SU-DHL-6 (cell line): ENCODE measurements around the gene C2orf72.

Experiments used
- H2AFZ ChIP-seq: fragments of 200-600 bp; sonication (generic); 2 replicates; pipeline ENCODE4 v1.6.1; 2014; ENCODE audit warnings: low read depth, mild to moderate bottlenecking, moderate library complexity, mixed read lengths, antibody characterized with exemption, low read length; ENCODE audit not compliant: severe bottlenecking
- H3F3A ChIP-seq: fragments of 200-600 bp; shearing (Covaris generic); 2 replicates; pipeline ENCODE4 v1.6.0; 2016; ENCODE audit warnings: antibody characterized with exemption, mild to moderate bottlenecking; ENCODE audit not compliant: insufficient read depth
- H3K27ac ChIP-seq: fragments of 200-600 bp; sonication (generic); 2 replicates; pipeline ENCODE4 v1.5.1; 2016; ENCODE audit warnings: low read depth, mild to moderate bottlenecking, low read length, moderate library complexity, mixed read lengths
- H3K27me3 ChIP-seq: fragments of 200-600 bp; sonication (generic), shearing (Covaris generic); 2 replicates; pipeline ENCODE4 v1.6.0; 2014; ENCODE audit warnings: mild to moderate bottlenecking, low read length
- H3K36me3 ChIP-seq: fragments of 200-600 bp; sonication (generic); 2 replicates; pipeline ENCODE4 v1.6.1; 2014; ENCODE audit warnings: mild to moderate bottlenecking, low read length, mixed read lengths
- H3K4me2 ChIP-seq: fragments of 300-600, 200-600 bp; shearing (Covaris generic), sonication (generic); 2 replicates; pipeline ENCODE4 v1.6.0; 2014; ENCODE audit warnings: low read length, low read depth, mild to moderate bottlenecking; ENCODE audit not compliant: poor library complexity, severe bottlenecking
- H3K4me3 ChIP-seq: fragments of 200-600 bp; sonication (generic); 2 replicates; pipeline ENCODE4 v1.5.1; 2014; ENCODE audit warnings: antibody characterized with exemption, low read length, mild to moderate bottlenecking, mixed read lengths; ENCODE audit not compliant: insufficient read depth, poor library complexity, severe bottlenecking
- H3K79me2 ChIP-seq: fragments of 200-600 bp; sonication (generic); 2 replicates; pipeline ENCODE4 v1.6.1; 2014; ENCODE audit warnings: mild to moderate bottlenecking, low read length, moderate library complexity; ENCODE audit not compliant: insufficient read depth
- H3K9ac ChIP-seq: fragments of 200-600 bp; sonication (generic); 2 replicates; pipeline ENCODE4 v1.7.0; 2014; ENCODE audit warnings: mild to moderate bottlenecking, low read length
- H3K9me2 ChIP-seq: fragments of 200-600 bp; sonication (generic); replicated peaks from 2 replicates; pipeline ENCODE4 v1.6.1; 2014; ENCODE audit warnings: low read length; ENCODE audit not compliant: insufficient read depth
- H3K9me3 ChIP-seq: fragments of 200-600 bp; sonication (generic); 2 replicates; pipeline ENCODE4 v1.6.1; 2014; ENCODE audit warnings: low read length, mixed read lengths; ENCODE audit not compliant: insufficient read depth
- H4K20me1 ChIP-seq: fragments of 200-600 bp; sonication (generic); 2 replicates; pipeline ENCODE4 v1.6.1; 2014; ENCODE audit warnings: low read depth, mild to moderate bottlenecking, antibody characterized with exemption, low read length, moderate library complexity, mixed read lengths
- EZH2phosphoT487 ChIP-seq: fragments of 200-600 bp; sonication (generic), shearing (Covaris generic); conservative IDR thresholded peaks from 2 replicates; pipeline ENCODE4 v1.6.1; 2018; ENCODE audit warnings: mild to moderate bottlenecking, antibody characterized with exemption, low read length, moderate library complexity, mixed read lengths
- TF ChIP-seq, protein P1 (sequence below): fragments of 200-600 bp; sonication (generic); IDR thresholded peaks from one replicate; pipeline ENCODE4 v1.5.1; 2017; ENCODE audit warnings: antibody characterized with exemption, mild to moderate bottlenecking, low read length, moderate library complexity; ENCODE audit not compliant: insufficient read depth, poor library complexity, severe bottlenecking

Gene C2orf72

DNA sequence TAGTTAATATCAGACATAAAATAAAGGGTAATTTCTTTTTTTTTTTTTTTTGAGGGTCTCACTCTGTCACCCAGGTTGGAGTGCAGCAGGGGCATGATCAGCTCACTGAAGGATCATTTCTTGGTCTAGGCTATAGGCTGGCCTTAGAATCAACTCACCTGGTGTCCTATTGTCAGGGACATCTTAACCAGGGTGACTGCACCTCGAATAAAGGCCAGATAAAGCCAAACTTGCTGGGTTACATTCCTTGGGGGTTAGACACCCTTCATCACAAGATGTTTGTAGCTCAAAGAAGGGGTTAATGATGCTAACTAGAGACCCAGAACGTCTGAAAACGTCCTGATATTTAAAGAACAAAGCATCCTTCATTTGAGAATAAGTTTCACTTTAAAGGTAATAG lies 23.5 kb upstream of the C2orf72 start:
- Histone ChIP-seq H3K27ac (no peak overlapping the region), H3F3A (no peaks in the 10 kb centered on the region), H3K9ac (no peak overlapping the region), H3K36me3 (no peaks in the 10 kb centered on the region), H3K9me2 (no peaks in the 10 kb centered on the region), H3K4me2 (no peak overlapping the region), H2AFZ (no peak overlapping the region), H3K4me3 (no peak overlapping the region), H3K27me3 (no peaks in the 10 kb centered on the region), H3K9me3 (no peaks in the 10 kb centered on the region), H4K20me1 (no peaks in the 10 kb centered on the region), H3K79me2 (no peaks in the 10 kb centered on the region)
- TF ChIP-seq, protein P1, sequence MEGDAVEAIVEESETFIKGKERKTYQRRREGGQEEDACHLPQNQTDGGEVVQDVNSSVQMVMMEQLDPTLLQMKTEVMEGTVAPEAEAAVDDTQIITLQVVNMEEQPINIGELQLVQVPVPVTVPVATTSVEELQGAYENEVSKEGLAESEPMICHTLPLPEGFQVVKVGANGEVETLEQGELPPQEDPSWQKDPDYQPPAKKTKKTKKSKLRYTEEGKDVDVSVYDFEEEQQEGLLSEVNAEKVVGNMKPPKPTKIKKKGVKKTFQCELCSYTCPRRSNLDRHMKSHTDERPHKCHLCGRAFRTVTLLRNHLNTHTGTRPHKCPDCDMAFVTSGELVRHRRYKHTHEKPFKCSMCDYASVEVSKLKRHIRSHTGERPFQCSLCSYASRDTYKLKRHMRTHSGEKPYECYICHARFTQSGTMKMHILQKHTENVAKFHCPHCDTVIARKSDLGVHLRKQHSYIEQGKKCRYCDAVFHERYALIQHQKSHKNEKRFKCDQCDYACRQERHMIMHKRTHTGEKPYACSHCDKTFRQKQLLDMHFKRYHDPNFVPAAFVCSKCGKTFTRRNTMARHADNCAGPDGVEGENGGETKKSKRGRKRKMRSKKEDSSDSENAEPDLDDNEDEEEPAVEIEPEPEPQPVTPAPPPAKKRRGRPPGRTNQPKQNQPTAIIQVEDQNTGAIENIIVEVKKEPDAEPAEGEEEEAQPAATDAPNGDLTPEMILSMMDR, result no peak
- no peak for TF ChIP-seq EZH2phosphoT487

DNA sequence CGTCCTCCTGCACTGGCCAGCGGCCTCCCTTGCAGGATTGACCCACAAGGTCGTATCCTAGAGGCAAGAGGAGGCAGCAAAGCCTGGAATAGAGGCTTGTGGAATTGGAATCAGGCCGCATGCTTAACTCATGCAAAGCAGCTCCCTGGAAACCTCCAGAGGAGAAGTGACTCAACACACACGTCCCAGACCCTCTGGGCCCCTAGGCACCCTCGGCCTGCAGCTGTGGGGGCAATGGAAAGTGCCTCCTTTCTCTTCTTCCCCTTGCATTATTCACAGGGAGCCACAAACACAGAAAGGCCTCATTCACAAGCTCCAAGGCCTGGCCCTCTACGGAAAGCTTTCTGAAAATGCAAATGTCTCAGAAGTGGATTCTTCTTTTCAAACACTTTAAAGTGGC lies 21.8 kb upstream of the C2orf72 start:
- H2AFZ ChIP-seq, result no peak overlapping the region
- TF ChIP-seq, protein P1, result no peak
- TF ChIP-seq EZH2phosphoT487, result no peak
- no peaks in the 10 kb centered on the region for H3K9me3 ChIP-seq
- H4K20me1 ChIP-seq, result no peaks in the 10 kb centered on the region
- no peak overlapping the region for H3K9ac ChIP-seq
- no peak overlapping the region for H3K4me2 ChIP-seq
- no peaks in the 10 kb centered on the region for H3F3A ChIP-seq
- H3K9me2 ChIP-seq, result no peaks in the 10 kb centered on the region
- H3K4me3 ChIP-seq, result no peak overlapping the region
- H3K27ac ChIP-seq, result no peak overlapping the region
- H3K79me2 ChIP-seq, result no peaks in the 10 kb centered on the region
- H3K27me3 ChIP-seq, result no peaks in the 10 kb centered on the region
- H3K36me3 ChIP-seq, result no peaks in the 10 kb centered on the region

DNA sequence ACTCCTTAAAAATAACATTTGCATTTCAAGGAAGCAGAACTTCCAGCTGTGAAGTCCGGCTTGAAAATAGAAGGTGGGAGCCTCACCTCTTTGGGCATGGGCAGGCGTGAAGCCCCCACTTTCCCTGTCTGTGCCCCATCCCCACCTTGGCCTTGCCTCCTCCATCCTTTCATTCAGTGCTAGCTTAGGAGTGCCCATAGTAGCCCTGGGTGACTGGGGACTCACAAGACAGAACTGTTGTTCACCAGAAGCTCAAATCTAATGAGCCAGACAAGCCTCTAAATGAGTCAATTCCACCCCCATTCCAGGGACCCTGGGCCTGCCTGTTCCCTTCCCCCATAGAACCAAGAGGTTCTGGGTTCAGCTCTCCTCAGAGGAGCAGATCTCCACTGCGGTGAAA lies 21.4 kb upstream of the C2orf72 start:
- no peaks in the 10 kb centered on the region for H3K79me2 ChIP-seq
- H3K27ac ChIP-seq, result no peak overlapping the region
- H3F3A ChIP-seq, result no peaks in the 10 kb centered on the region
- no peaks in the 10 kb centered on the region for H3K27me3 ChIP-seq
- no peaks in the 10 kb centered on the region for H3K36me3 ChIP-seq
- no peak overlapping the region for H3K4me3 ChIP-seq
- no peak overlapping the region for H3K4me2 ChIP-seq
- no peak overlapping the region for H2AFZ ChIP-seq
- H3K9me2 ChIP-seq, result no peaks in the 10 kb centered on the region
- TF ChIP-seq, protein P1, result no peak
- no peak for TF ChIP-seq EZH2phosphoT487
- H4K20me1 ChIP-seq, result no peaks in the 10 kb centered on the region
- H3K9me3 ChIP-seq, result no peaks in the 10 kb centered on the region
- H3K9ac ChIP-seq, result no peak overlapping the region

DNA sequence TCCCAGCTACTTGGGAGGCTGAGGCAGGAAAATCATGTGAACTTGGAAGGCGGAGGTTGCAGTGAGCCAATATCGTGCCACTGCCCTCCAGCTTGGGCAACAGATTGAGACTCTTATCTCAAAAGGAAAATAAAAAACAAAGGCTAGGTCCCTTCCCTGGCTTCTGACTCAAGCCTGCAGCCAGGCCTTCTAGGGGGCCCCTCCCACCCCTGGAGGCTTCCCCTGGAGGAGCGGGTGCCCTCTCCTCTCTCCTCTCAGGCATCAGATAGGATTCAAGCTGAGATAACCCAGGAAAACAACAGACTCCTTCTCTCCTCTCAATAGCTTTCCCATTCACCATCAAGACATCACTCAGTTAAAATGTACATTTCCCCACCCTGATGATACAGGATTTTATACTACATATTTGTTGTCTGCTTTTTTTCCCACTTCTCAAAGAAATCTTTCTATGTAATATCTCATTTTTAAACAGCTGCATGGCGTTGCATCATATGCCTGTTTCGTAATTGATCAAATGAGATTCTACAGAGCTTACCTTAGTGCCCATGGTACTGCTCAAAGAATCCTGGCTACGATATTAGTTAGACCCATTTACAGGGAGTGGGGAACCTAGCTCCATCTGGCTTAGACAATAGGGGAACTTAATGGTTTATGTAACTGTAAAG lies 20.6 kb upstream of the C2orf72 start:
- no peaks in the 10 kb centered on the region for H3K9me3 ChIP-seq
- H3K36me3 ChIP-seq, result no peaks in the 10 kb centered on the region
- H4K20me1 ChIP-seq, result no peaks in the 10 kb centered on the region
- H3K4me2 ChIP-seq, result no peak overlapping the region
- H3K79me2 ChIP-seq, result no peaks in the 10 kb centered on the region
- H2AFZ ChIP-seq, result no peak overlapping the region
- no peak overlapping the region for H3K9ac ChIP-seq
- no peak overlapping the region for H3K4me3 ChIP-seq
- H3F3A ChIP-seq, result no peaks in the 10 kb centered on the region
- no peaks in the 10 kb centered on the region for H3K27me3 ChIP-seq
- TF ChIP-seq, protein P1, result no peak
- no peak for TF ChIP-seq EZH2phosphoT487
- H3K27ac ChIP-seq, result no peak overlapping the region
- H3K9me2 ChIP-seq, result no peaks in the 10 kb centered on the region
